B cell (primary cell): ENCODE data around the gene DPP9. TPM values are rescaled to one million over a fixed set of nuclear protein-coding genes. Genes with fewer than 3 reads are reported as not detected.

ENCODE experiments used
- ATAC-seq: fragments of 200-7000 bp; cut with Tn5 transposase; one replicate; pipeline ENCODE4 v1.10.0; 2021; ENCODE audit warnings: low read depth, mild to moderate bottlenecking, moderate number of reproducible peaks, moderate library complexity
- CTCF ChIA-PET: fragments of 350-600 bp; sonication (Branson Sonifier 250); formaldehyde crosslinking; loops from one replicate; lab custom pipeline; 2021; ENCODE audit warnings: antibody characterized with exemption, inconsistent platforms; lab: Charles Lee
- POLR2A ChIA-PET: fragments of 350-600 bp; sonication (Branson Sonifier 250); formaldehyde crosslinking; loops from one replicate; lab custom pipeline; 2021; ENCODE audit warnings: antibody characterized with exemption; lab: Charles Lee
- DNase-seq: peaks from one replicate; pipeline ENCODE4 v3.0.0; 2013
- H2AFZ ChIP-seq: 2 replicates; pipeline ENCODE4 v1.6.1; 2012; ENCODE audit warnings: mild to moderate bottlenecking, low read depth, low read length; ENCODE audit not compliant: insufficient read depth, poor library complexity, severe bottlenecking
- H3K27ac ChIP-seq, 2 donors: 1 replicate in 1 of 2; 2 replicates in 1 of 2; pipeline ENCODE4 v1.5.1; 2012 to 2013; ENCODE audit warnings: low read length in 2 of 2, mild to moderate bottlenecking in 2 of 2, moderate library complexity in 1 of 2
- H3K27me3 ChIP-seq, 4 experiments: fragments of 200-600 bp in 1 of 4; sonication (generic) in 1 of 4; replicated peaks in 1 of 4; 1 replicate in 2 of 4; 2 replicates in 2 of 4; pipeline versions ENCODE4 v1.6.1 to v1.7.0; 2013 to 2016; ENCODE audit warnings: low read length in 3 of 4, mild to moderate bottlenecking in 2 of 4, mixed read lengths in 1 of 4, moderate library complexity in 1 of 4; ENCODE audit not compliant: insufficient read depth in 4 of 4, control insufficient read depth in 3 of 4; ENCODE audit errors: control extremely low read depth in 1 of 4
- H3K36me3 ChIP-seq, 2 experiments: replicated peaks in 1 of 2; 1 replicate in 1 of 2; 2 replicates in 1 of 2; pipeline versions ENCODE4 v1.6.1 to v1.7.1; 2013; ENCODE audit warnings: low read length in 1 of 2; ENCODE audit not compliant: insufficient read depth in 2 of 2, control insufficient read depth in 1 of 2; ENCODE audit errors: control extremely low read depth in 1 of 2, extremely low read depth in 1 of 2
- H3K4me1 ChIP-seq, 2 donors: fragments of 200-600 bp in 1 of 2; sonication (generic) in 1 of 2; 1 replicate in 1 of 2; 2 replicates in 1 of 2; pipeline versions ENCODE4 v1.5.1 to v1.6.1; 2013 to 2017; ENCODE audit warnings: low read length in 2 of 2; ENCODE audit not compliant: control insufficient read depth in 2 of 2, insufficient read depth in 2 of 2
- H3K4me2 ChIP-seq: replicated peaks from 2 replicates; pipeline ENCODE3; 2012; ENCODE audit warnings: mild to moderate bottlenecking, low read depth, low read length; ENCODE audit not compliant: poor library complexity, severe bottlenecking
- H3K4me3 ChIP-seq, 5 experiments: fragments of 200-600 bp in 1 of 5; sonication (generic) in 1 of 5; 1 replicate in 3 of 5; 2 replicates in 2 of 5; pipeline versions ENCODE4 v1.5.1 to v1.7.0; 2011 to 2016; ENCODE audit warnings: low read length in 4 of 5, mild to moderate bottlenecking in 4 of 5, low read depth in 2 of 5, control low read depth in 1 of 5, moderate library complexity in 1 of 5; ENCODE audit not compliant: insufficient read depth in 1 of 5; ENCODE audit errors: control extremely low read depth in 1 of 5, extremely low read depth in 1 of 5
- H3K79me2 ChIP-seq: fragments of 200-600 bp; sonication (generic); one replicate; pipeline ENCODE4 v1.6.0; 2016; ENCODE audit warnings: low read length; ENCODE audit not compliant: control insufficient read depth, insufficient read depth
- H3K9ac ChIP-seq: fragments of 200-600 bp; sonication (generic); 2 replicates; pipeline ENCODE4 v1.6.1; 2017; ENCODE audit warnings: mild to moderate bottlenecking, low read length, moderate library complexity
- H3K9me3 ChIP-seq, 3 donors: one replicate each; pipeline versions ENCODE4 v1.6.1 to v1.7.1; 2013; ENCODE audit warnings: low read length in 2 of 3; ENCODE audit not compliant: control insufficient read depth in 2 of 3, insufficient read depth in 1 of 3; ENCODE audit errors: control extremely low read depth in 1 of 3
- H4K20me1 ChIP-seq: 2 replicates; pipeline ENCODE4 v1.6.0; 2012; ENCODE audit warnings: mild to moderate bottlenecking, low read length; ENCODE audit not compliant: insufficient read depth, control insufficient read depth, poor library complexity, severe bottlenecking
- H3K27ac Mint-ChIP-seq: one replicate; pipeline ENCODE4 v1.8.0; 2021; ENCODE audit warnings: mixed read lengths
- H3K27me3 Mint-ChIP-seq: one replicate; pipeline ENCODE4 v1.8.0; 2021; ENCODE audit warnings: mixed read lengths
- H3K4me1 Mint-ChIP-seq: one replicate; pipeline ENCODE4 v1.8.0; 2021; ENCODE audit warnings: mixed read lengths
- H3K4me3 Mint-ChIP-seq: one replicate; pipeline ENCODE4 v1.8.0; 2021; ENCODE audit warnings: mixed read lengths
- H3K9me3 Mint-ChIP-seq: one replicate; pipeline ENCODE4 v1.8.0; 2022; ENCODE audit warnings: mixed read lengths; ENCODE audit not compliant: insufficient read depth
- EZH2 ChIP-seq: IDR thresholded peaks from 2 replicates; pipeline ENCODE4 v1.6.1; 2012; ENCODE audit warnings: borderline replicate concordance, low read depth, mild to moderate bottlenecking, moderate library complexity, low read length; ENCODE audit not compliant: insufficient read depth, poor library complexity, severe bottlenecking
- WGBS: methylation state at CpG from one replicate; pipeline ENCODE4 v1.1.5; 2013; ENCODE audit warnings: missing lambda C conversion rate; ENCODE audit not compliant: insufficient coverage; 5-methylcytosine and 5-hydroxymethylcytosine counted together
- intact Hi-C: fragments of 100-400 bp; cut with micrococcal nuclease; formaldehyde crosslinking; loops from one replicate; pipeline ENCODE4 v1.10.0; 2022
- polyA plus RNA-seq: library from polyadenylated mRNA; depleted of rRNA; stranded (reverse); fragments of >200 nt; gene quantifications from 2 replicates; pipeline ENCODE4 v1.2.3, GENCODE V29; 2012
- total RNA-seq, 2 donors: library from RNA; stranded (reverse); fragments of 120-200 nt in 1 of 2; gene quantifications; 1 replicate in 1 of 2; 2 replicates in 1 of 2; pipeline versions ENCODE4 v1.2.3 to v1.2.4, GENCODE V29; 2013 to 2022
- TF ChIP-seq, protein P1 (sequence below): fragments of 200-600 bp; IDR thresholded peaks from one replicate; pipeline ENCODE4 v1.8.0; 2022; ENCODE audit warnings: antibody characterized with exemption, mild to moderate bottlenecking

The DPP9 gene
- total and polyA plus RNA-seq, 2 donors (not counting 1 experiment from before 2014, with no cell fraction given), result 47.3 to 109 TPM

DNA sequence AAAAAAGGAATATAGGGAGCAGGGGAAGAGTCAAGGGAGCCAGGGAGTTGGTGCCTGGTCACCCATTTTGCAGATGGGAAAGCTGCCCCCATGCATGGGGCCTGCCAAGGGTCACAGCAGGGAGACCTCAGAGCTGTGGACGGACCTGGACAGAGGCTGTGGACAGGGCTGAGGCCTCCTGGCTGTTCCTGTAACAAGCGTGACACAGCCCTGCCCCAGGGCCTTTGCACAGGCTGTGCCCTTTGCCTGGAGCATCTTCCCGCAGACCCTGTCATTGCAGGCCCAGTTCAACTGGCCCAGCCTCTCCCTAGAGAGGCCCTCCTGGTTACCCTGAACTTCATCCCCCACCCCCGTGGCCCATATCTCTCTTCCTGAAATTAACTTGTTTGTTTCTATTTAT is 77.9 kb downstream of the DPP9 start:
- Histone ChIP-seq H3K79me2 (peaks cover 89% of the 10 kb centered on the region), H3K36me3 (peaks cover 0 to 5% of the 10 kb centered on the region in 2 experiments), H3K4me3 (no peak overlapping the region), H3K4me2 (no peak overlapping the region), H3K9me3 (peaks cover 0 to 4% (median 0%) of the 10 kb centered on the region in 3 donors), H2AFZ (no peak overlapping the region), H3K4me1 (peaks cover 23 to 38% of the 10 kb centered on the region in 2 donors), H3K9ac (no peak overlapping the region), H4K20me1 (peaks cover 40% of the 10 kb centered on the region), H3K27ac (no peak overlapping the region), H3K27me3 (no peaks in the 10 kb centered on the region)
- no peak overlapping the region for H3K27ac Mint-ChIP-seq
- ATAC-seq (no peak), DNase-seq (no peak)
- H3K4me3 Mint-ChIP-seq, result no peak overlapping the region
- no peak for TF ChIP-seq EZH2
- TF ChIP-seq, protein P1, sequence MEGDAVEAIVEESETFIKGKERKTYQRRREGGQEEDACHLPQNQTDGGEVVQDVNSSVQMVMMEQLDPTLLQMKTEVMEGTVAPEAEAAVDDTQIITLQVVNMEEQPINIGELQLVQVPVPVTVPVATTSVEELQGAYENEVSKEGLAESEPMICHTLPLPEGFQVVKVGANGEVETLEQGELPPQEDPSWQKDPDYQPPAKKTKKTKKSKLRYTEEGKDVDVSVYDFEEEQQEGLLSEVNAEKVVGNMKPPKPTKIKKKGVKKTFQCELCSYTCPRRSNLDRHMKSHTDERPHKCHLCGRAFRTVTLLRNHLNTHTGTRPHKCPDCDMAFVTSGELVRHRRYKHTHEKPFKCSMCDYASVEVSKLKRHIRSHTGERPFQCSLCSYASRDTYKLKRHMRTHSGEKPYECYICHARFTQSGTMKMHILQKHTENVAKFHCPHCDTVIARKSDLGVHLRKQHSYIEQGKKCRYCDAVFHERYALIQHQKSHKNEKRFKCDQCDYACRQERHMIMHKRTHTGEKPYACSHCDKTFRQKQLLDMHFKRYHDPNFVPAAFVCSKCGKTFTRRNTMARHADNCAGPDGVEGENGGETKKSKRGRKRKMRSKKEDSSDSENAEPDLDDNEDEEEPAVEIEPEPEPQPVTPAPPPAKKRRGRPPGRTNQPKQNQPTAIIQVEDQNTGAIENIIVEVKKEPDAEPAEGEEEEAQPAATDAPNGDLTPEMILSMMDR, result no peak
- WGBS, result 96% methylated on average over 4 of the region's 4 CpGs
- CTCF ChIA-PET, result interaction anchor here (0.6 to 0.8 kb wide), 2 partner anchors 10 to 153 kb away, joined by 3 to 5 read pairs; no protein-coding TSS in a partner anchor
- no peaks in the 10 kb centered on the region for H3K27me3 Mint-ChIP-seq
- intact Hi-C loops, result no loop called here
- POLR2A ChIA-PET, result interaction anchor here (0.7 kb wide), 1 partner anchor 12 kb away, joined by 4 read pairs; no protein-coding TSS in a partner anchor
- no peaks in the 10 kb centered on the region for H3K9me3 Mint-ChIP-seq
- H3K4me1 Mint-ChIP-seq, result peaks cover 28% of the 10 kb centered on the region

DNA sequence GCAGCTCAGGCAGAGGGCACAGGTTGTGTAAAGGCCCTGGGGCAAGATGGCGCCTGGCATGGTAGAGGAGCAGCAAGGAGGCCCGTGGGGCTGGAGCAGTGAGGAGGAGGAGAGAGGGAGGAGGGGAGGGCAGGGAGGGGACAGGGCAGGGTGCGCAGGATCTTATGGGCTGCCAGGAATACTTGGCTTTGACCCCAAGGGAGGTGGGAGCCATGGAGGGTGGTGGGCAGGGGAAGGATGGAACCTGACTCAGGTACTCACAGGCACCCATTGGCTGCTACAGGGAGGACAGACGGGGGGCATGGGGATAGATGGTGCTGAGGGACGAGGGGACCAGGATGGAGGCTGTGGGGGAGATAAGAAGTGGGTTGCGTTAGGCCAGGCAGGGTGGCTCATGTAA is 81.0 kb downstream of the DPP9 start:
- H3K79me2 ChIP-seq, result peaks cover 73% of the 10 kb centered on the region
- H3K4me1 ChIP-seq, result peaks cover 29 to 52% of the 10 kb centered on the region in 2 donors
- Mint-ChIP-seq H3K4me1 (peaks cover 32% of the 10 kb centered on the region), H3K9me3 (no peaks in the 10 kb centered on the region), H3K4me3 (peak overlapping the region; percentile 16), H3K27me3 (no peaks in the 10 kb centered on the region), H3K27ac (peak overlapping the region; percentile 20)
- H3K9me3 ChIP-seq, result peaks cover 0 to 4% (median 0%) of the 10 kb centered on the region in 3 donors
- H3K27ac ChIP-seq, result no peak overlapping the region
- intact Hi-C loops, result no loop called here
- TF ChIP-seq EZH2, result no peak
- TF ChIP-seq, protein P1, result no peak
- H3K9ac ChIP-seq, result no peak overlapping the region
- ATAC-seq (no peak), DNase-seq (no peak)
- H3K36me3 ChIP-seq, result no peaks in the 10 kb centered on the region
- no peak overlapping the region for H3K4me3 ChIP-seq
- no peak overlapping the region for H2AFZ ChIP-seq
- ChIA-PET CTCF (interaction anchor here (1.2 kb wide), 1 partner anchor 9 kb away, joined by 3 read pairs; no protein-coding TSS in a partner anchor), POLR2A (interaction anchor here (0.6 kb wide), 1 partner anchor 855 kb away, joined by 3 read pairs; no protein-coding TSS in a partner anchor)
- 100% methylated on average over 5 of the region's 6 CpGs for WGBS
- peak overlapping the region; percentile 35 for H3K4me2 ChIP-seq
- H4K20me1 ChIP-seq, result peaks cover 21% of the 10 kb centered on the region
- no peaks in the 10 kb centered on the region for H3K27me3 ChIP-seq
